MCF 10A (cell line): Measurements from ENCODE around the gene TUBG1. TPM values are rescaled to one million over a fixed set of nuclear protein-coding genes. Genes with fewer than 3 reads are reported as not detected.

Experiments
- BruUV-seq: library from RNA; stranded (reverse); fragments of 400-500 nt; replicated peaks from 2 replicates; lab custom pipeline; 2021; lab: Mats Ljungman, UMichigan
- CTCF ChIA-PET: fragments of 300-600 bp; sonication (Branson Sonifier 250); formaldehyde crosslinking; extraction: SDS; loops from one replicate; lab custom pipeline; 2021; ENCODE audit warnings: antibody characterized with exemption, inconsistent platforms; lab: Yijun Ruan, JAX
- POLR2A ChIA-PET: fragments of 300-600, 350-650 bp; sonication (Branson Sonifier 250); formaldehyde crosslinking; extraction: SDS; loops from one replicate; lab custom pipeline; 2020; ENCODE audit warnings: antibody characterized with exemption, inconsistent platforms; lab: Yijun Ruan, JAX
- DNase-seq: peaks from one replicate; pipeline ENCODE4 v3.0.0-alpha.2; 2018; ENCODE audit not compliant: unreplicated experiment
- H3K27ac Mint-ChIP-seq: one replicate; pipeline ENCODE4 v1.8.0; 2022; ENCODE audit warnings: mild to moderate bottlenecking, low read depth, mixed read lengths; ENCODE audit not compliant: unreplicated experiment
- H3K27me3 Mint-ChIP-seq: one replicate; pipeline ENCODE4 v1.8.0; 2022; ENCODE audit warnings: mixed read lengths; ENCODE audit not compliant: insufficient read depth, unreplicated experiment
- H3K36me3 Mint-ChIP-seq: one replicate; pipeline ENCODE4 v1.8.0; 2022; ENCODE audit warnings: mild to moderate bottlenecking, moderate library complexity, mixed read lengths; ENCODE audit not compliant: insufficient read depth, unreplicated experiment
- H3K4me1 Mint-ChIP-seq: one replicate; pipeline ENCODE4 v1.8.0; 2022; ENCODE audit warnings: mixed read lengths; ENCODE audit not compliant: insufficient read depth, unreplicated experiment
- H3K4me3 Mint-ChIP-seq: one replicate; pipeline ENCODE4 v1.8.0; 2022; ENCODE audit warnings: mild to moderate bottlenecking, moderate library complexity, mixed read lengths; ENCODE audit not compliant: unreplicated experiment
- H3K9me3 Mint-ChIP-seq: one replicate; pipeline ENCODE4 v1.8.0; 2022; ENCODE audit warnings: mixed read lengths; ENCODE audit not compliant: unreplicated experiment
- CTCF ChIP-seq: fragments of 200-600 bp; IDR thresholded peaks from one replicate; pipeline ENCODE4 v1.8.0; 2022; ENCODE audit warnings: antibody characterized with exemption, mild to moderate bottlenecking; ENCODE audit not compliant: unreplicated experiment
- intact Hi-C: fragments of 100-400 bp; cut with micrococcal nuclease; formaldehyde crosslinking; loops from 2 replicates; pipeline ENCODE4 v1.14.1; 2022
- total RNA-seq: library from RNA; stranded (reverse); gene quantifications from 2 replicates; pipeline ENCODE4 v1.2.3, GENCODE V29; 2022

TUBG1 gene
- total RNA-seq, 1 experiment from 2014 or later: 60.2 TPM

DNA sequence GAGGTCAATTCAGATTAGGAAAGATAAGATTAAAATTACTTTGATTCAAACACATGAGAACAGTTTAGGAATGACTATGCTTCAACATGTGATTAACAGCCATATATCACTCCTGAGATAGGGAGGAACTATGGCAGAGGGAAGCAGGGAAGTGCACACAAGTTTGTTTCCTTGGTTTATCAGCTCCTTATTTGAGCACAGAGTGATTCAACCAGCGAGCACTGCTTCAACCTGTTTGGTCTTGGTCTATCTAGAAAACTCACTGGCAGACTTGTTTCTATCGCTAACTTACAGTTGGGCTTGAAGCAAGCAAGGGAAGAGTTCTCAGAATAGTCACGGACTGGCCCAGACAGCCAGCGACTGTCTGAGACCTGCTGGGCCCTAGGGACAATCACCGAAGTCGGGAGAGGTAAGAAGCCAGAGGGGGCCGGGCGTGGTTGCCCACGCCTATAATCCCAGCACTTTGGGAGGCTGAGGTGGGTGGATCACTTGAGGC, 23.5 kb downstream of the TUBG1 start:
- no peak overlapping the region for H3K4me3 Mint-ChIP-seq

DNA sequence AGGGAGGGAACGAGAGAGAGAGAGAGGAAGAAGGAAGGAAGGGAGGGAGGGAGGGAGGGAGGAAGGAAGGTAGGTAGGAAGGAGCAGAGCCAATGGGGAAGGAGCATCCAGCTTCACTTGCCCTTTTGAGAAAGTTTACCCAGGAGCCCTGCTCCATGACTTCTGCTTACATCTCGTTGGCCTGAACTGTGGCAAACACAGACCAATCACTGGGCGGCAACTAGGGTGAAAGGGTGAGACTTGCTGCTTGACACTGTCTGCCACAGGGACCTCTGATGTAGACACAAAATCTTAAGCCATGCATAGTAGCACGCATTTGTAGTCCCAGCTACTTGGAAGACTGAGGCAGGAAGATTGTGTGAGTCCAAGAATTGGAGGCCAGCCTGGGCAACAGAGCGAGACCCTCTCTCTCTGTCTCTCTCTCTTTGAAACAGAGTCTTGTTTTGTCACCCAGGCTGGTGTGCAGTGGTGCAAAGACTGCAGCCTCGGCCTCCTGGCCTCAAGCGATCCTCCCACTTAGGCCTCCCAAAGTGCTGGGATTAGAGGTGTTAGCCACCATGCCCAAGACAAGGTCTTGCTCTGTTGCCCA, 30.1 kb downstream of the TUBG1 start:
- H3K4me1 Mint-ChIP-seq: no peaks in the 10 kb centered on the region
- DNase-seq: no peak
- intact Hi-C loops: no loop called here
- POLR2A ChIA-PET: no interaction called here
- CTCF ChIA-PET: no interaction called here
- no peak overlapping the region for H3K4me3 Mint-ChIP-seq
- no peak overlapping the region for H3K27ac Mint-ChIP-seq
- BruUV-seq: no TSS peak
- H3K27me3 Mint-ChIP-seq: peaks cover 16% of the 10 kb centered on the region
- H3K36me3 Mint-ChIP-seq: no peaks in the 10 kb centered on the region
- TF ChIP-seq CTCF: no peak
- H3K9me3 Mint-ChIP-seq: no peaks in the 10 kb centered on the region

More for the DNA sequence above, 23.5 kb downstream of the TUBG1 start:
- ChIA-PET POLR2A (interaction anchor here (1.1 to 1.7 kb wide), 3 partner anchors 11 to 34 kb away, joined by 4 to 7 read pairs (median 6); partner anchors contain the start of genes RETREG3 and TUBG1), CTCF (interaction anchor here (0.7 to 1.0 kb wide), 3 partner anchors 15 to 46 kb away, joined by 3 read pairs; no protein-coding TSS in a partner anchor)
- TF ChIP-seq CTCF: no peak
- no TSS peak for BruUV-seq
- peaks cover 7% of the 10 kb centered on the region for H3K4me1 Mint-ChIP-seq
- H3K27me3 Mint-ChIP-seq: no peaks in the 10 kb centered on the region
- no peak overlapping the region for H3K27ac Mint-ChIP-seq
- intact Hi-C loops: no loop called here
- no peak for DNase-seq
- H3K9me3 Mint-ChIP-seq: no peaks in the 10 kb centered on the region
- no peaks in the 10 kb centered on the region for H3K36me3 Mint-ChIP-seq

DNA sequence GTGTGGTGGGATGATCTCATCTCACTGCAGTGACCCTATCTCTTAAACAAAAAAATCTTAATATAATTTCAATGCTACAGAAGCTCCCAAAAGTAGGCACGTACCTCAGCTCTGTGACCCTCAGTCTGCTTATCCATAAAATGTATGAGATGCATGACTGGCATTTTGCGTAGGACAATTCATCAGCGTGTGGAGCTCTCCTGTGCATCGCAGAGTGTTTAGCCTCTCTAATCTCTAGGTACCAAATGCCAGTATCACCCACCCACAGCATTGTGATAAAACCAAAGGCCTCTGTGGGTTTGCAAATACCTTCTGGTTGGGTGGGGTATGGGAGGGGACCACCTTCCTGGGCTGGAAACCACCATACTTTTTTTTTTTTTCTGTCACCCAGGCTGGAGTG, 30.6 kb downstream of the TUBG1 start:
- Mint-ChIP-seq H3K4me1 (no peaks in the 10 kb centered on the region), H3K9me3 (no peaks in the 10 kb centered on the region), H3K4me3 (no peak overlapping the region), H3K27me3 (peaks cover 16% of the 10 kb centered on the region), H3K36me3 (no peaks in the 10 kb centered on the region), H3K27ac (no peak overlapping the region)
- no peak for DNase-seq
- POLR2A ChIA-PET: no interaction called here
- CTCF ChIA-PET: no interaction called here
- no peak for TF ChIP-seq CTCF
- BruUV-seq: no TSS peak
- intact Hi-C loops: no loop called here

DNA sequence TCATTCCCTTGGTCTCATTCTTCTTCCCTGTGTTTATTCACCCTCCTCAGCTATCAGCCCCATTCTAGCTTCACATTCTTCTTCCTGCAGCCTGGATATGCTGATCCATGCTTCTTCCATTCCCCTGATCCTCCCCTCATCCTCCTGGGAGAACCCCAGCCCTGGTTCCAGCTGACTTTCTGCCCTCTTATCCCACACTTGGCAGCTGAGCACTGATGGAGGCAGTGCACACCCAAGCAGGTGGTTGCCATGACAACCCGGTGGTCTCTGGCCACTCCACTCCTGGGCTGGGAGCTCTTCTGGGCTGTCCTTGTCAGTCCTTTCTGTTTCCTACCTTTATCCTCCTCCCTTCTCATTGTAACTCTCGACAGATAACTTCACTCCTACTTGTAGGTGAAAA, 32.9 kb downstream of the TUBG1 start:
- Mint-ChIP-seq H3K27ac (no peak overlapping the region), H3K4me3 (no peak overlapping the region), H3K9me3 (no peaks in the 10 kb centered on the region), H3K4me1 (no peaks in the 10 kb centered on the region), H3K36me3 (no peaks in the 10 kb centered on the region), H3K27me3 (peaks cover 16% of the 10 kb centered on the region)
- DNase-seq: no peak
- BruUV-seq: no TSS peak
- TF ChIP-seq CTCF: no peak
- intact Hi-C loops: no loop called here
- POLR2A ChIA-PET: interaction anchor here (1.2 kb wide), 1 partner anchor 33 kb away, joined by 5 read pairs; the partner anchor contains the start of genes RETREG3 and TUBG1
- CTCF ChIA-PET: interaction anchor here (0.6 to 0.9 kb wide), 2 partner anchors 12 to 608 kb away, joined by 3 read pairs; no protein-coding TSS in a partner anchor
